ENCODE data around the gene PLPP4. TPM values are rescaled to one million over a fixed set of nuclear protein-coding genes. Genes with fewer than 3 reads are reported as not detected.

Gene PLPP4
- total RNA-seq, 1 experiment from 2014 or later, result not detected

GRCh38 chr10:120616311-120616911 is 159.4 kb downstream of the PLPP4 start:
- BruUV-seq (replicated peaks), result no TSS peak
- H3K9me3 Mint-ChIP-seq (ENCODE audit: low read depth, unreplicated experiment), result peaks cover 3% of the 10 kb centered on the region
- DNase-seq, result no peak
- no peak overlapping the region for H3K4me3 Mint-ChIP-seq (ENCODE audit: low read depth, unreplicated experiment)
- H3K27me3 Mint-ChIP-seq (ENCODE audit: unreplicated experiment), result peaks cover 14% of the 10 kb centered on the region
- CTCF ChIA-PET, result no interaction called here
- no peaks in the 10 kb centered on the region for H3K4me1 Mint-ChIP-seq (ENCODE audit: low read depth, unreplicated experiment)
- no peak overlapping the region for H3K27ac Mint-ChIP-seq (ENCODE audit: unreplicated experiment)
- intact Hi-C loops (cut with micrococcal nuclease; ENCODE audit: unreplicated experiment), result no loop called here
- TF ChIP-seq CTCF (IDR thresholded peaks at IDR 0.05; ENCODE audit: unreplicated experiment), result no peak
- no peaks in the 10 kb centered on the region for H3K36me3 Mint-ChIP-seq (ENCODE audit: insufficient read depth, unreplicated experiment)

GRCh38 chr10:120628197-120628596 is 171.2 kb downstream of the PLPP4 start:
- no peak for DNase-seq
- Mint-ChIP-seq H3K36me3 (ENCODE audit: insufficient read depth, unreplicated experiment) (no peaks in the 10 kb centered on the region), H3K4me3 (ENCODE audit: low read depth, unreplicated experiment) (no peak overlapping the region), H3K27me3 (ENCODE audit: unreplicated experiment) (peaks cover 49% of the 10 kb centered on the region), H3K4me1 (ENCODE audit: low read depth, unreplicated experiment) (no peaks in the 10 kb centered on the region), H3K9me3 (ENCODE audit: low read depth, unreplicated experiment) (no peaks in the 10 kb centered on the region), H3K27ac (ENCODE audit: unreplicated experiment) (no peak overlapping the region)
- intact Hi-C loops (cut with micrococcal nuclease; ENCODE audit: unreplicated experiment), result no loop called here
- CTCF ChIA-PET, result no interaction called here
- TF ChIP-seq CTCF (IDR thresholded peaks at IDR 0.05; ENCODE audit: unreplicated experiment), result no peak
- BruUV-seq (replicated peaks), result no TSS peak

DNA sequence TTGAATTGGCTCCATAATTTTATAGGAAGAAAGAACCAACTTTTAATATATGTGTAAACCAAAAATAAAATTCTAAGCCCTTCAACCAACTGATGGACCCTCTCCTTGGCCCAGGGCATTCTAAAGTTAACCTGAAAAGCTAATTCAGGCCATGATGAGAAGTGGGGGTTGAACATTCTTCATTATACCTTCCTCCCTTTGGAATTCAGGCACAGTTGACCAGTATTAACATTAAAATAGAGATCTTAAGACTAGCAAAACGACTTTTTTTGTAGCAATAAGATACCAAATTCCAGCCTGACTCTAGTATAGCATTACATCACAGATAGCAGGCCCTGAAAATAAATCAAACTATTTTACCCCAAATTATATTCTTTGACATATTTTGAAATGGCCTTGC is 173.2 kb downstream of the PLPP4 start:
- H3K27me3 Mint-ChIP-seq (ENCODE audit: unreplicated experiment), result peaks cover 42% of the 10 kb centered on the region
- no peak for TF ChIP-seq CTCF (IDR thresholded peaks at IDR 0.05; ENCODE audit: unreplicated experiment)
- BruUV-seq (replicated peaks), result no TSS peak
- intact Hi-C loops (cut with micrococcal nuclease; ENCODE audit: unreplicated experiment), result no loop called here
- no peak overlapping the region for H3K27ac Mint-ChIP-seq (ENCODE audit: unreplicated experiment)
- CTCF ChIA-PET, result no interaction called here
- no peaks in the 10 kb centered on the region for H3K9me3 Mint-ChIP-seq (ENCODE audit: low read depth, unreplicated experiment)
- DNase-seq, result no peak
- H3K36me3 Mint-ChIP-seq (ENCODE audit: insufficient read depth, unreplicated experiment), result no peaks in the 10 kb centered on the region
- no peaks in the 10 kb centered on the region for H3K4me1 Mint-ChIP-seq (ENCODE audit: low read depth, unreplicated experiment)
- no peak overlapping the region for H3K4me3 Mint-ChIP-seq (ENCODE audit: low read depth, unreplicated experiment)

DNA sequence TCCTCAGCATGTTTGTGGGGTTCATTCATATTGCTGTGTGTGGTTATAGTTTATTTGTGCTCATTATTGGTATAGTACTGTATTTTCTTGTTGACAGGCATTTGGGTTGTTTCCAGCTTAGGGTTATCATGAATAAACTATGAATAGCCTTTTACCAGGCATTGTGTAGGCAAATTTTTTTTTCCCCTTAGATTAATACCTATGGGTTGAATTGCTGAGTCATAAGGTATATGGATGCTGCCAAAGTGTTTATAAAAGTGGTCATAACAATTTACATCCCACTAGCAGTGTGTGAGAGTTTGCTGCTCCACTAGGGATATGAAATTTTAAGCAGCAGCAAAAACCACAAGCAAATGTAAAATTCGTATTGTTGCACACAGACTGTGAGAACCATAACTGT is 175.0 kb downstream of the PLPP4 start:
- TF ChIP-seq CTCF (IDR thresholded peaks at IDR 0.05; ENCODE audit: unreplicated experiment), result no peak
- CTCF ChIA-PET, result no interaction called here
- DNase-seq, result no peak
- H3K4me3 Mint-ChIP-seq (ENCODE audit: low read depth, unreplicated experiment), result no peak overlapping the region
- no peak overlapping the region for H3K27ac Mint-ChIP-seq (ENCODE audit: unreplicated experiment)
- no peaks in the 10 kb centered on the region for H3K9me3 Mint-ChIP-seq (ENCODE audit: low read depth, unreplicated experiment)
- peaks cover 10% of the 10 kb centered on the region for H3K4me1 Mint-ChIP-seq (ENCODE audit: low read depth, unreplicated experiment)
- no TSS peak for BruUV-seq (replicated peaks)
- H3K27me3 Mint-ChIP-seq (ENCODE audit: unreplicated experiment), result peaks cover 25% of the 10 kb centered on the region
- no peaks in the 10 kb centered on the region for H3K36me3 Mint-ChIP-seq (ENCODE audit: insufficient read depth, unreplicated experiment)
- intact Hi-C loops (cut with micrococcal nuclease; ENCODE audit: unreplicated experiment), result no loop called here
